ENCODE data around the gene CACNA2D4.

CACNA2D4 gene

DNA sequence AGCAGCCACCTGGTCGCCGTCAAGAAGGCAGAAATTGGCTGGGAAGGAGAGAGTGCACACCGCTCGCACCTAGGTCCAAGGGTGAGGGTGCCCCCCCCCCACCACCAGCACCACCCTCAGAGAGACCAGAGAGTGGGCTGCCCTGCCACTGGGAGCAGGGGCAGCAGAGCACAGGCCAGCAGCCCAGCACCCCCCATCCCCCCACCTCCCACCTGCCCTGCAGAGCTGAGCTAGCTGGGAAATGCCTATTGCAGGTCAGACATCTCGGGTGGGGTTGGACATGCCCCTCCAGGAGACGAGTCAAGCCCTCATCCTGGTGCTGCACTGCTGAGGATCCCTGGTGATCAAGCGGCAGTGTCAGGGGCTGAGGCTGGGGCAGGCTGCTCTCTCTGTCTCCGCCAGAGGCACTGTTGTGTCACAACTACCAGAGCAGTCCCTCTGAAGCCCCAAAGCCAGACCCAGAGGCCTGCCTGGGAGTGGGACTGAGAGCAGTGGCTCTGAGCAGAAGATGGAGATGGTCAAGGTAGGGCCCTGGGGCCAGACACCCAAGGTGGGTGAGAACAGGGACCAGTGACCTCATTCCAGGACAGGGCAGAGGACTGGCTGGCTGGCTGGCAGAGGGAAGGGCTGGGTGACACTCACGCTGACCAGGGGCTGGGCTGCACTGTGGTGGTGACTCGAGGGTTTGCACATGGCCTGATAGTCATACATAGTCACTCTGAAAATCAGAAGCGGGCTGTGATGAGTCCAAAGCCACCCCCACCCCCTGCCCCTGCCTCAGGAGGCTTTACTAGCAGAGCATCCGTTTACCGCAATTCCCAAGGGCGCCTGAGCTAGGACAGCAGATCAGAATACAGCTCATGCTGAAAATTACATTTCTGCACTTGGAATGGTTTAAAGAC, 117.8 kb downstream of the CACNA2D4 start:
- DNase-seq (ENCODE audit: low read depth), result no peak

GRCh38 chr12:1799882-1800400, 118.5 kb downstream of the CACNA2D4 start:
- DNase-seq (ENCODE audit: low read depth), result no peak

- DNase-seq (ENCODE audit: low read depth), result no peak
Measured at GRCh38 chr12:1799051-1799881, 119.2 kb downstream of the CACNA2D4 start.

GRCh38 chr12:1798641-1799020, 119.8 kb downstream of the CACNA2D4 start:
- no peak for DNase-seq (ENCODE audit: low read depth)

DNA sequence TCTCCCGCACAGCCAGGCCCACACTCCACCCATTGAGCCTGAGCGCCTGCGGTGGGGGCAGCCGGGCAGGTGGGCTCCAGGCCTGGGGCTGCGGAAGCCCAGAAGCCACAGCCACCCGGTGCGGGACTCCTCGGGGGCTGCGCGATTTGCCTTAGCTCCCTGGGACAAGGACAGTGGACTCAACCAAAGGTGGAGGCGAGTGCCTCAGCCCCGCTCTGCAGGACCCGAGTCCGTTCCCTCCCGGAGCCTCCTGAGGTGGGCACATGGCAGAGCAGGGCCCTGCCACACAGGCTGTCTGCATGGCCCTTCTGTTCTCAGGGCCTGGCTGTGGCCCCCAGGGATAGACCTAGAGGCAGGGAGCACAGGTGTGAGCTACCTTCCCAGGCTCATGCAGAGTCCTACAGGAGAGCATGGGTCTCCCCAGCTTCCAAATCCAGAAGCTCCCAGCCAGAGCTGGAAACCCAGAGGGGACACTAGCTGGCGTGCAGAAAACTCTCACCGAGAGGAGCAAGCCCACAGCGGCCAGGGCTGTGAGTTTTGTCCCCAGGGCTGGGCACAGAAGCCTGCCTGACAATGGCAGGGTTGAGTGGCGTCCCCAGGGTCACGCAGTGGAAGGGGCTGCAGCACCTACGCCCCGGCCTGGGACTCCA, 120.3 kb downstream of the CACNA2D4 start:
- no peak for DNase-seq (ENCODE audit: low read depth)

- DNase-seq (ENCODE audit: low read depth), result no peak
Measured at GRCh38 chr12:1797011-1797901, 121.2 kb downstream of the CACNA2D4 start.

- no peak for DNase-seq (ENCODE audit: low read depth)
Measured at GRCh38 chr12:1796515-1797010, 121.9 kb downstream of the CACNA2D4 start.

DNA sequence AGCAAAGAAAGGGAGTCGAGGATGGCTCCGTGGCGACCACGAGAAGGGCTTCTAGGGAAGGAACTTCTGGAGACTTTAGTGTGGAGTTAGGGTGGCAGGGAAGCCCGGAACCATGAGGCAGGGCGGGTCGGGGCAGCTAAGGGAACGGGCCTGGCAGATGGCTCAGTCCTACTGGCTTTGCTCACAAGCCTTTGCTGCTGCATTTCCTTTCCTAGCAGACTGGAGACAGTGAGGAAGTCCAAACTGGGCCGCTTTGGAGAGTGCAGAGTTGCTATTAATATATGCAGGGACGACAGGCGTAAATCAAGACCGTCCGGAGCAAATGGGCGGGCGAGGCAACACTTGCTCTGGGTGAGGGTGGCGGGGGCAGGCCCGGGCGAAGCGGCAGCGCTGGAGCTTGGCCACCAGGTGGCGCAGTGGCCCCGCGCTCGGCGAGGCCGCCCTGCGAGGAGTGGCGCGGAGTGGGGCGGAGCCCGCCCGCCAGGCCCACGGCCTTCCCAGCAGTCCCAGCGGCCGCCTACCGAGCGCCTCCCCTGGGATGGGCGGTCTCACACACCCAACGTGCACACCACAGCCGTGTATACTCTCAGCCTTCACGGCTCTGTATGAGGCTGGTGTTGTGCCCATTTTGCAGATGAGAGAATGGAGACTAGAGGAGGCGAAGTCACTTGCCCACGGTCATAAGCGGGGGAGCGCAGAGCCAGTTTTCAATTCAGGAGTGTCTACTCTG, 122.5 kb downstream of the CACNA2D4 start:
- DNase-seq (ENCODE audit: low read depth), result peak; percentile 83

GRCh38 chr12:1795221-1795784, 123.1 kb downstream of the CACNA2D4 start:
- DNase-seq (ENCODE audit: low read depth), result no peak

DNA sequence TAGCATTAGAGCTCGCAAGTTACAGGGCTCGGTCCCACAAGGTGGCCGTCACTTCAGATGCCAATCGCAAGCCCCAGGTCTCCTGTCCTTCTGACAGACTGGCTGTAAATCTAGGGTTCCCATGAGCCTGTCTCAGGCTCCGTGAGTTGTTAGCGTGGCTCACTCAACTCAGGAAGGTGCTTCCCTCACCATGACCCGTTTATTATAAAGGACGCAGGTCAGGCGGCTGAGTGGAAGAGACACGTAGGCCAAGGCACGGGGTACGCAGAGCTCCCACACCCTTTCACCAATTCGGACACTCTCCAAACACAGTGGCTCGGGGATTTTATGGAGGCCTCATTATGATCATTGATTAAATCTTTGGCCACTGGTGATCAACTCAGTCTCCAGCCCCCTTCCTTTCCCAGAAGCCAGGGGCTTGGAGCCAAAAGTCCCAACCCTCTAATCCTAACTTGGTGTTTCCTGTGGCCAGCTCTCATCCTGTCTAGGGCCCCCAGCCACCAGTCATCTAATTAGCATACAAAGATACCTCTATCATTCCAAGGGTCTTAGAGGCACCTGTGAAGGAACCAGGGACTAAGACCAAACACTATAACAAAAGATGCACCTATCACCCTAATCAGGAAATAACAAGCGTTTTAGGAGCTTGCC, 123.9 kb downstream of the CACNA2D4 start:
- DNase-seq (ENCODE audit: low read depth), result no peak

DNA sequence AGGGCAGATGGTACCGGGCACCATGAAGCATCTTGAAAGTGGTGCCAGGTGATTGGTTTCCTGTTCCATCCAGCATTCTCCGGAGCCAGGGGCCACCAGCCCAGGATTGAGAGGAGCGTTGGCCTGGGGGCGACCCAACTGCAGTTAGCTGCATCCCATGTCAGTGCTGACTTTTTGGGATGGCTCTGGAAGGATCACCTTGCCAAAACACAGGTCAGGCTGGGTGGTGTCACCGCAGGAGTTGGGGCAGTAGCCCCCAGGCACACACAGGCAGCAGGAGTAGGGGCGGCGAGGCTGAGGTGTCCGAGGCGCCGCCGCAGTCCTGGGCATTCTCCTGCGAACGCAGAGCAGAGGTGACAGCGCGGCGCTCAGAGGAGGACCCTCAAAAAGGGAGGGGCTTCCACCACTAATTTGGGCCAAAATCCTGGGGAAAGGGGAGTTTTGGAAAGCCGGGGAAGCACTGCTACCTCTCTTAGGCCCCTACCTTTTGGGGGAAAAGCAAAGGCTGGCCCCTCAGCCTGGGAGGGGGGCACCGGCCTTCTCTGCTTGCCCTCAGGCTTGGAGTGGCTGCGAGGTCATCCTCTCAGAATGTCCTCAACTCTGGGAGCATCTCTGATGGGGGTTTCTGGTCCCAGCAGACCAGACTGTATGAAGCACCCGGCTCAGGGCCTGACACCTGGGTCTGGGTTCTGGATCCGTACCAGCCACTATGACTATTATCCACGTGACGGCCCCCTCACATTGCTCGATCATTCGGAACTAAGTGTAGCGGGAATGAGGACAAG, 124.8 kb downstream of the CACNA2D4 start:
- no peak for DNase-seq (ENCODE audit: low read depth)

DNA sequence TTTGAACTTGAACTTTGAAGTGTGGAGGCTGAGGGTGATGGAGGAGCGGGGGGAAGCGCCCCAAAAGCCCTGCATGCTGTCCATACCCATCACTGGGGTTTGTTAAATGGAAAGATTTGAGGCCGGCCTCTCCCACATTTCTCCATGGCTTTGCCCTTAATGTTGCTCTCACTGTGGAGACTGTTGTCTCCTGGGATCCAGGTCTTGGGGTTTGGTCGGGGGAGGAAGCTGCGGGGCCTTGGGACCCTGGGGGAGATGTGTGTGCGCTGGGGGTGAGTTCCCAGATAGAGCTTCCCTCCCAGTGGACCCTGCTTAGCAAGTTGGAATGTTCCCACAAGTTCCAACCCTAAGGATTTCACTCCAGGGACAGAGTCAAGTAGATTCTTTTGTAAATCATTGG, 126.0 kb downstream of the CACNA2D4 start:
- DNase-seq (ENCODE audit: low read depth), result no peak

- peak; percentile 49 for DNase-seq (ENCODE audit: low read depth)
Measured at GRCh38 chr12:1791104-1791841, 127.2 kb downstream of the CACNA2D4 start.

DNA sequence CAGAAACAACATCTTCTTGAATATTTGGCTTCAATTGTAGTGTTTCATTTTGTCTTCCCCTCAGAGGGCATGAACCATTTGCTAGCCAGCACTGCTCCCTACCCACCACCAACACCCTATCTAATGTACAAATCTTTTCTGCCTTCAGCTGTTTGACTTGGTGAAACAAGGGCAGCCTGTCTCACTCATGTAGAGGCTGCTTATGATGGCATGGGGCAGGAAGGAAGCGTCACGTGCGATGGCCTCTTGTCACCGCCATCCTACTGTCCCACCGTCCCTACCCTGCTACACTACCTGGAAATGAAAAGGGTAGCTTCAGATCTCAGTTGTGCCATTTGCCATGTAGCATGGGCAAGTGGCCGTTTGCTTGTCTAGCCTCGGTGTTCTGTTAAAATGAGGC, 128.0 kb downstream of the CACNA2D4 start:
- DNase-seq (ENCODE audit: low read depth), result no peak

- no peak for DNase-seq (ENCODE audit: low read depth)
Measured at GRCh38 chr12:1787714-1788113, 130.7 kb downstream of the CACNA2D4 start.

GRCh38 chr12:1782215-1782614, 136.2 kb downstream of the CACNA2D4 start:
- no peak for DNase-seq (ENCODE audit: low read depth)

DNA sequence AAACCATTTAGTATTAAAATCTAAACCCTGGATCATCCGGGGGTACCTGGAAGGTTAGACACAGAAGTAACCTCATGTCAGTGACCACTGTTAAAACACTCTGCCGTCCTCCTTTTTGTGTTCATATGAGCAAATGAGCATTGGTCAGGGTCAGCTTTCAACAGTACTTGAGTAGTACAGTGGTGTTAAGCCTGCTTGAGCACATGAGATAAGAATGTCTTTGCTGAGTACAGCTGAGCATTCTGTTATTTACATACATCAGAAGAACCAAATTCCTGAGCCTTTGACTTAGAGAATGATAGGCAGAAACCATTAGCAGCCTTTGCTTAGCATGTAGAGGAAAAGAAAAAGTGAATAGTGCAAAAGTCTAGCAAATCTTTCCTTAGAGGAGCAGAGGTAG, 136.7 kb downstream of the CACNA2D4 start:
- DNase-seq (ENCODE audit: low read depth), result no peak

- no peak for DNase-seq (ENCODE audit: low read depth)
Measured at GRCh38 chr12:1779783-1780182, 138.7 kb downstream of the CACNA2D4 start.

All from stimulated activated CD8-positive, alpha-beta memory T cell treated with anti-CD3 and anti-CD28 coated beads, Interleukin-15, amount 100 ng/mL, for 1 hour (primary cell).